GM18907 (cell line): Measurements from ENCODE around the gene ABHD18.
"Not testable (repeated sequence)": the region's sequence is repeated elsewhere in the genome, so short reads cannot be mapped to it uniquely, and the experiment has no call there.

ENCODE experiments used
- ATAC-seq: cut with Tn5 transposase; IDR thresholded peaks from one replicate; pipeline ENCODE4 v1.9.1; 2021; ENCODE audit warnings: mild to moderate bottlenecking, moderate library complexity; ENCODE audit not compliant: unreplicated experiment

The ABHD18 gene

DNA sequence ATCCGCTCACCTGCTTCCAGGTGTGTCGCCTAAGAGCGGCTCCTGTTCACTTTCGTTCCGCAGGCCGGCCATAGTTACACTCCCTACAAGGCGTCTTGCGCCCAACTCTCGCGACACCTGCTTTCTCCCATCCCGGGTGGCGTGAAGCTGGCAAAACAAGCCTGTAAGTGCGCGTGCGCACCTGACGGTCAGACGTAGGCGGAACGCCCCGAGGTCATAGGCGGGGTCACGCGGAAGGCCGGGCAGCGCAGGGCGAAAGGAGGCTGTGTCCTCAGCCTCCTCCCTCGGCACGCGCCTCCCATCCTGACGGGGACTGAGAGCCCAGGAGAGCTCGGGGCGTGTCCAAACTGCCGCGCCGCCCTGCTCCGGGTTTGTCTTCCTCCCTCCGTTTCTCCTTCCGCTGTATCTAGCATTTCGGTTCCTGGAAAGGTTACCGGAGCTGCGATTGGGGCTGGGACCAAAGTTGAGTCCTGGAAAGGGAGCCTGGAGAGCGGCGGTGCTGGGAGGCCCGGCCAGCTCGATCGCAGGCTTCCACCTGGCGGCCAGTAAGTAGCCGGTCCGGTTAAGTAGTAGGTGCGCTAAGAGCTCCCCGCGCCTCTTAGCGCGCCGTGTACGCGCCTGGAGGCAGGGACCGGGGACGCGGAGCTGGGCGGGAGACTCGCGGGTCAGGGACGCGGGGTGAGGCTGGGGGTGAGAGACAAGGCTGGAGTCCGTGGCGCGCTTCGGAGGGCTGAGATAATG is at the start of gene ABHD18, which contains the start of gene MFSD8:
TSS of gene ABHD18 (plus strand) at position 345 of the 741 bp plus-strand sequence. CDS start 17,550 bp downstream, outside the sequence.
TSS of gene MFSD8 (minus strand) at position 112 of the 741 bp plus-strand sequence. CDS start at position 72, 40 bp downstream.
- peak; percentile 97 for ATAC-seq

DNA sequence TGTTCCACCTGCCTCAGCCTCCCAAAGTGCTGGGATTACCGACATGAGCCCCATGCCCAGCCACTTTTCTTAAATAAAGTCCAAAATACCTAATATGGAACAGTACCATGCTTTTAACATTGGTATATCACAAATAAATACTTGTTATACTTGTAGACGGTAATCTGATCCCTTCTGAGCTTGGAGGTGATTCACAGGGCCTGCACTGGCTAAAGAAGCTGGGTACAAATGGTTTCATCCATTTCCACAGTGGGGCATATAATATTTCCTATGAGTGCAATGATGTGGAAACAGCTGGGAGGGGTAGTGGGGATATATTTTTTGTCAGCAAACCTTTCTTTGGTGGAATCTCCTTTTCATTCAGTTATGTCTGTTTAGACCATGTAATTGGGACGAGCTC is 48.7 kb upstream of the ABHD18 start:
- ATAC-seq = no peak

DNA sequence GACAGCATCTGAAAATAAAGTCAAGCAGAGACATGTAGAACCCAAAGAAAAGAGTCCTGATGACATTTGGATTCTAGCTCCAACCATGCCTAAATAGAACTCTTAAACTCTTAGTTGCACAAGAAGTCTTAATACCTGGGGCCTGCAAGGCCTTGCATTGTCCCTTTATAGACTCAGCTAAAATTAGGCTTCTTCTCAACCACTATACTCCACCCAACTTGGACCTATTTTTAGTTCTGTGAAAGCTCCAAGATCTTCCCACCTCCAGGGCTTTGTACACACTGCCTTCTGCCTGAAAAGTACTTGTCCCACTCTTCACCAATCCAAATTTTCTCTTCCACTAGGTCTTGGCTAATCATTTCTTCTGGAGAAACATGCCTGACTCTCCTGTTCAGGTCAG is 48.1 kb upstream of the ABHD18 start:
- no peak for ATAC-seq

DNA sequence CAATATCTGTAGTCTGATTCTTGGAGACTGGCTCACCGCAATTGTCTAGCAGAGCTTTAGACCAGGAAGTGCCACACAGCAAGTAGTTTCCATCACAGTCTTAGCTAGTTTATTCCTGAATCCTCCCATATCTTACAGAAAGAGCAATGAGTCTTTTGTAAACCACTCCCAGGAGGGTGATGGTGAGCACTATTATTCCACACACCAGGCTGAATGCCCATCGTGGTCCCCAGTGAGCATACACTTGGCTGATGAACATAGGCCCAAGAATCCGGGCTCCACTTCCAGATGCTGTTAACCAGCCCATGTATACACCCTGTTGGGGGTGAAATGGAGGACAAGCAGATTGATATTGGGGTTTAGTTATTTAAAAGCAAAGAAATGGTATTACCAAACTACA is 44.7 kb upstream of the ABHD18 start:
- no peak for ATAC-seq

DNA sequence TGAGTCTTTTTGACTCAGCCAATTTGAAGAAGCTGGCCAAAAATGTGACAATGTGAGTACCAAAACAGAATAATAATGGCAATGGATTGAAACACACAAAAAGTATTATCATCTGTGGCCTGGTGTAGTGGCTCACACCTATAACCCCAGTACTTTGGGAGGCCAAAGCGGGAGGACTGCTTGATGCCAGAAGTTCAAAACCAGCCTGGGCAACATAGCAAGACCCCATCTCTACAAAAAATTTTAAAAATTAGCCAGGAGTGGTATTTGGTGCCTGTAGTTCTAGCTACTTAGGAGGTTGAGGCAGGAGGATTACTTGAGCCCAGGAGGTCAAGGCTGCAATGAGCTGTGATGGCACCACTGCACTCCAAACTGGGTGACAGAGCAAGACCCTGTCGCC is 43.0 kb upstream of the ABHD18 start:
- no peak for ATAC-seq

DNA sequence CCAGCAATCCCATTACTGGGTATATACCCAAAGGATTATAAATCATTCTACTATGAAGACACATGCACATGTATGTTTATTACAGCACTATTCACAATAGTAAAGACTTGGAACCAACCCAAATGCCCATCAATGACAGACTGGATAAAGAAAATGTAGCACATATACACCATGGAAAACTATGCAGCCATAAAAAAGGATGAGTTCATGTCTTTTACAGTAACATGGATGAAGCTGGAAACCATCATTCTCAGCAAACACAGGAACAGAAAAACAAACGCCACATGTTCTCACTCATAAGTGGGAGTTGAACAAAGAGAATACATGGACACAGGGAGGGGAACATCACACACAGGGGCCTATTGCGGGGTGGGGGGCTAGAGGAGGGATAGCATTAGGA is 39.5 kb upstream of the ABHD18 start:
- not testable (repeated sequence) for ATAC-seq

DNA sequence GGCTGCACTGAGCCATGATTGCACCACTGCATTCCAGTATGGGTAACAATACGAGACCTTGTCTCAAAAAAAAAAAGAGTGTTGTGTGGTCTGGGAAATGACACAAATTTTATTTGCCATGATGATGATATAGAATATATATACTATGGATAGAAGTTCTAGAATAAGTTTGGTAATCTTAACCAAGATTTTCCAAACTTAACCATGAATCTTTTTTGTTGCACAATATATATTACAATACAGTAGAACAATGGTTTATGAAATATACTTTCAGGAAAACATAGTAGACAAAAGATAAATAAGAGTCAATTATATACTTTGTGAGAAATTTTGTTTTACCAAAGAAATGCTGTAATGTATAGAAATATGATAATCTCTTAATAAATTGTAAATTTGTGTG is 35.0 kb upstream of the ABHD18 start:
- ATAC-seq = no peak

DNA sequence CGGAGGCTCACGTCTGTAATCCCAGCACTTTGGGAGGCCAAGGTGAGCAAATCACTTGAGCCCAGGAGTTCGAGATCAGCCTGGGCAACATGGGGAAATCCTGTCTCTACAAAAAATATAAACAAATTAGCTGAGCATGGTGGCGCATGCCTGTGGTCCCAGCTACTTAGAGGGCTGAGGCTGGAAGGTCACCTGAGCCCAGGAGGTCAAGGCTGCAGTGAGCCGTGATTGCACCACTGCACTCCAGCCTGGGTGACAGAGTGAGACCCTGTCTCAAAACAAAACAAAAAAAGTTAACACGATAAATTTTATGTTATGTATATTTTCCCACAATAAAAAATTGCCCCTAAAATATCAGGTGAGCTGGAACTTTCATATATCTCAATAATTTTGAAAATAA is 33.4 kb upstream of the ABHD18 start:
- not testable (repeated sequence) for ATAC-seq

DNA sequence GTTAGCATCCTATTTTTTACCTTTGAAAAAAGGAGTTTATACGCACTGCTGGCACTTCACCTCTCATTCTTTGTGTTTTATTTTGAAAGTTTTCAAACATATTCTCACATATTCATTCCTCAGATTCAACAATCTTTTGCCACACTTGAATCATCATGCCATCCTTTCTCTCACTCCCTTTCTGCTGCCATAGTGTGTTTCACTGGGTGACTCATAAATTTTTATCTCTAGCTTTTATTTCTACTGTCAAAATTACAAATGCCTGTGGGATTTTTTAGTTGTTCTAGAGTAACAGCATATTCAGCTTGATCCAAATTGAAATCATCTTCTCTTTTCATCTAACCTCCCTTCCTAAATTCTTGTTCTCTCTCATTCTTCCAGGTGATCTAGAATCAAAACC is 28.2 kb upstream of the ABHD18 start:
- no peak for ATAC-seq

DNA sequence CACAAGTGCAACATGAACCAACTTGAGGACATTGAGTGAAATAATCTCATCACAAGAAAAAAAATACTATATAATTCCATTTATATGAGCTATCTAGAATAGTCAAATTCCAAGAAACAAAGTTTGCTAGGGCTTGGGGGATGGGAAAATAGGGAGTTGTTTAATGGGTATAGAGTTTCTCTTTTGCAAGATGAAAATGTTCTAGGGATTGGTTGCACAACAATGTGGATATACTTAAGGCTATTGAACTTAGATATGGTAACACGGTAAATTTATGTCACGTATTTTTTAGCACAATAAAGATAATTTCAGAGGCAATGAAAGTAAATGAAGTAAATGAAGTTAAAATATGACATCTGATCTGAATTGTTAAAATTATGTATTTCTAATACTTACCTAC is 8.1 kb upstream of the ABHD18 start:
- ATAC-seq = no peak

DNA sequence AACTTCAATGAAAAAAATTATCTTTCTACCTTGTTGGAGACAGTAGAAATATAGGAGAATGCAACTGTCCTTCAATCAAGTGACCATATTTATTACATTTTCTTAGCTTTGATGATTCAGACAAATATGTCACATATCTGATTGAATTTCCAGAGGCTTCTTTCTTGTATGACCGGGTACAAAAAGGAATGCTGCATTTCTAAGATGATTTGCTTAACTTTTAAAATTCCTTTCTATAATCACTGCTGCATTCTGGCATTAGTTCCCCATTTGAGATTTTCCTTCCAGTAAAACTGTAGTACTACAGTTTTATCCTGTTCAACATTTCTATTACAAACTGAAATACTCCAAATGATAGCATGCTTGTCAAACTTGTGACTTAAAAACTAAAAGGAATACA is 5.4 kb upstream of the ABHD18 start:
- ATAC-seq = no peak

DNA sequence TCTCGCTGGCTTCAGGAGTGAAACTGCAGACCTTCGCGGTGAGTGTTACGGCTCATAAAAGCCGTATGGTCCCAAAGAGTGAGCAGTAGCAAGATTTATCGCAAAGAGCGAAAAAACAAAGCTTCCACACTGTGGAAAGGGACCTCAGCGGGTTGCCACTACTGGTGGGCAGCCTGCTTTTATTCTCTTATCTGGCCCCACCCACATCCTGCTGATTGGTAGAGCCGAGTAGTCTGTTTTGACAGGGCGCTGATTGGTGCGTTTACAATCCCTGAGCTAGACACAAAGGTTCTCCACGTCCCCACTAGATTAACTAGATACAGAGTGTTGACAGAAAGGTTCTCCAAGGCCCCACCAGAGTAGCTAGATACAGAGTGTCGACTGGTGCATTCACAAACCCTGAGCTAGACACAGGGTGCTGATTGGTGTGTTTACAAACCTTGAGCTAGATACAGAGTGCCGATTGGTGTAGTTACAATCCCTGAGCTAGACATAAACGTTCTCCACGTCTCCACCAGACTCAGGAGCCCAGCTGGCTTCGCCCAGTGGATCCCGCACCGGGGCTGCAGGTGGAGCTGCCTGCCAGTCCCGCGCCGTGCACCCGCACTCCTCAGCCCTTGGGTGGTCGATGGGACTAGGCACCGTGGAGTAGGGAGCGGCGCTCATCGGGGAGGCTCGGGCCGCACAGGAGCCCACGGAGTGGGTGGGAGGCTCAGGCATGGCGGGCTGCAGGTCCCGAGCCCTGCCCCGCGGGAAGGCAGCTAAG is 1.4 kb upstream of the ABHD18 start:
- ATAC-seq = not testable (repeated sequence)

DNA sequence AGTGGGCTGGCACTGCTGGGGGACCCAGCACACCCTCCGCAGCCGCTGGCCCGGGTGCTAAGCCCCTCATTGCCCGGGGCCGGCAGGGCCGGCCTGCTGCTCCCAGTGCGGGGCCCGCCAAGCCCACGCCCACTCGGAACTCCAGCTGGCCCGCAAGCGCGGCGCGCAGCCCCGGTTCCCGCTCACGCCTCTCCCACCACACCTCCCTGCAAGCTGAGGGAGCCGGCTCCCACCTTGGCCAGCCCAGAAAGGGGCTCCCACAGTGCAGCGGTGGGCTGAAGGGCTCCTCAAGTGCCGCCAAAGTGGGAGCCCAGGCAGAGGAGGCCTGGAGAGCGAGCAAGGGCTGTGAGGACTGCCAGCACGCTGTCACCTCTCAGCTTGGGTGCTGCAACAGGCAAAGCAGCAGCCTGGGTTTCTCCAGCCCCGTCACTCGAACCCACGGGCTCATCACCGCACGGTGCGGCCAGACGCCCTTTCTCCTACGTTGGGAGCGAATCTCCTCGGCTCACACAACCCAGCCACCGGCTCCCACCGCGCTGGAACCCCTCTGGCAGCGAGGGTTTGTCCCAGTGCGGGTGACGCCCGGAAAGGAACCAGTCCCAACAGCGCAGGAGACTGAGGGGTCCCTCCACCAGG is 662 bp upstream of the ABHD18 start:
- ATAC-seq = peak; percentile 31

DNA sequence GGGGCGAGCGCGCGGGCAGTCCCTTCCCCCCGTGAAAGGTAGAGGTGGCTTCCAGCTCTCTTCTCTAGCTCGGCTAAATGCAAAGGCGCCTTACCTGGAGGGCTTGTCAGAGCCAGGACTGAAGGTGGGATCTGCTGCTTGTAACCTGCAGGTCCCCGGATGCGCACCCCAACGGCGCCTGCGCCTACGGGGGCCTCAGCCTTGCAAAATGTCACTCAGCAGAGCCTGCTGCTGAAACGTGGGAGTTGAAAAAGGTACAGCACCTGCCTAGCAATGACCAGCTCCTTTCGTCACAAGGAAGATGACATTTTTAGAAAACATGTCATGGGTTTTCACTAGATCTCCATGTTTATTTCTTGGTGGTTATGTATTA is 583 bp downstream of the ABHD18 start:
- peak; percentile 37 for ATAC-seq

DNA sequence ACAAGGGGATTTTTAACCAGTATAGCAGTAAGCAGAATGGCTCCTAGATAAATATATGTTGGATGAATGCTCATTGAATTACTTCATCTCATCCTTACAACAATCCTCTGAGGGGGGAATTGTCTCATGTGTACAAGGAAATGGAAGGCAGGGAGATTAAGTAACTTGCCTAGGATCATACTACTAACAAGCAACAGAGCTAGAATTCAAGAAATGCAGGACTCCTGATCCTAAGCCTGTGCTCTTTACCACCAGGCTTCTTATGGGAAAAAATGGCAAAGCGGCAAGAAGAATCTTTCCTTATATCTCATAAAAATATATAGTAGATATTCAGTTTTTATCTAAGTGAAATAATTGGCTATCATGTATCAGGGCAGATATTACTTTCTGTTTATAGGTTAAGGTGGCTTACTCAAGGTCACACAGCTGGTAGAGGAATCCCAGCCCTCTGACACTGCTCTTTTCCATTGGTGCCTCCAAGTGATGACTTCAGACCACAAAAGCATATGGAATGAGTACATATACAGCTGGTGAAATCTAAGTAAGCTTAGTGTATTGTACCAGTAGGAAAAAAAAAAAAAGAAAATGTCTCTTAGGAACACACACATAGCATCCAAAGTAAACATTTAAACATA is 2.1 kb downstream of the ABHD18 start:
- ATAC-seq = no peak

DNA sequence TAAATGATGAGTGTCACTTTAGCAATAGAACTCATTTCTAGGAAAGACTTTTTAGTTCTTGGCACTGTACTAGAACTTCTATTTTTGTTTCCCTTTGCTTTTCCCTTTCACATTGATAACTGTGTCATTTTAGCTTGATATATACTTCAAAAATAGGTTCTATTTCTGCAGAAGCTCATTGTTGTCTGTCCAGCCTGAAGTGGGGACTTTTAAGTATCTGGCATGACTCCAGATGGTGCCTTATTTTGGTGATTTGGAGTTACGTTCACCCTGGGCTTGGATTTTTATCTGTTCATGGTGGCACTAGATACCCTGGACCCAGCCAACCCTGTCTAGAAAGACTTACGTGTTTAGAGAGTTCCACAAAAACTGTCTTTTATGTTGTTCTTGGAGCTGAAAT is 3.4 kb downstream of the ABHD18 start:
- no peak for ATAC-seq

DNA sequence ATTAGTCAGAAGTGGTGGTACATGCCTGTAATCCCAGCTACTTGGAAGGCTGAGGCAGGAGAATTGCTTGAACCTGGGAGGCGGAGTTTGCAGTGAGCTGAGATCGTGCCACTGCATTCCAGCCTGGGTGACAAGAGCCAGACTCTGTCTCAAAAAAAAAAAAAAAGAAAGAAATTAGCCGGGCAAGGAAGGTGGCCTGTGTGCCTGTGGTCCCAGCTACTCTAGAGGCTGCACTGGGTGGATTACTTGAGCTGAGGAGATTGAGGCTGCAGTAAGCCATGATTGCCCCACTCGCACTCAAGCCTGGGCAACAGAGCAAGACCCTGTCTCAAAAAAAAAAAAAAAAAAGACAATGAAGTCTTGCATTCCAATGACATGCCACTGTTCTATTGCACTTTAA is 5.7 kb downstream of the ABHD18 start:
- ATAC-seq = not testable (repeated sequence)

DNA sequence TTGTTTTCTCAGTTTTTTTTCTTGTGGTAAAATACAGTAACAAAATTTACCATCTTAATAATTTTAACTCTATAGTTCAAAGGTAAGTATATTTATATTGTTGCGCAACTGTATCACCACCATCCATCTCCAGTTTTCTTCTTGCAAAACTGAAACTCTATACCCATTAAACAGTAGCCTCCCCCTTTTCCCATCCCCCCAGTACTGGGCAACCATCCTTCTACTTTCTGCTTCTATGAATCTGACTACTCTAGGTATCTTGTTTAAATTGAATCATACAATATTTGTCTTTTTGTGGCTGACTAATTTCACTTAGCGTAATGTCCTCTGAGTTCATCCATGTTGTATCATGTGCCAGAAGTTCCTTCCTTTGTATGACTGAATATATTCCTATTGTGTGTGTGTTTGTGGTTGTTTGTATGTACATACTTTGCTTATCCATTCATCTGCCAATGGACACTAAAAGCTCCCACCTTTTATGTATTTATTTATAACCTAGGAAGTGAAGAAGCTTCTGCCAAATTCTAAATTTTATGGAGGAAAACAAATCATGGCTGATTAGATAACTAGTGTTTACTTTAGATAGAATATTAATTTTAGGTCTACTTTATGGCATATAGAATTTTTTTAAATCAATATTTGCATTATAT is 10.0 kb downstream of the ABHD18 start:
- no peak for ATAC-seq

DNA sequence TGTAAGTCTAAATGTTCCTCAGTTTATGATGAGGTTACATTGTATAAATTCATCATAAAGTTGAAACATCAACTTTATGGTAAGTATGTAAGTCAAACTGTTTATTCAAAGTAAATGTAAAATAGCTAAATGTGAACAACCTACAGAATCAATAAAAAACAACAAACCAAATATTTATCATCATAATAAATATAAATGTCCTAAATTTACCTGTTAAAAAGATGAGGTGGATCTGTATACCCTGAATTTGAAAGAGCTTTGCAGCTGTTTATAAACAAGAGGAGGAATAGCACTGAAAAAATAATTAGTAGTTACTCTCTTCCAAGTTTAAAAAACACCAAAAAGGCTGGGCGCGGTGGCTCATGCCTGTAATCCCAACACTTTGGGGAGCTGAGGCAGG is 13.7 kb downstream of the ABHD18 start:
- no peak for ATAC-seq

DNA sequence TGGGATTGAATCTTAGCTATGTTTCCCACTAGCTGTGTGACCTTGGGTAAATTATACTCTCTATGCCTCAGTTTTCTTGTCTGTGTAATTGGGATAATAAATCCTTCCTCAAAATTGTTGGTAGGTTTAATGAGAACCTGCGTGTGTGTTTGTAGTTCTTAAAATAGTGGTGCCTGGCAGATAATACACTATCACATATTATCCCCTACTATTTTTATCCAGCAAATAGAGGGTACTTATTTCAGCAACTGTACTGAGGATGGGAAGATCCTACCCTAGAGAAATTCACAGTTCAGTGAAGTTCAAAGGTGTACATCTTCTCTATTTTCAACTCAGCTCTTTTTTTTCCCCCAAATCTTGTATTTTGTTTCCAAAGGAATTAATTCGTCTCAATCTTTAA is 17.2 kb downstream of the ABHD18 start:
- no peak for ATAC-seq

DNA sequence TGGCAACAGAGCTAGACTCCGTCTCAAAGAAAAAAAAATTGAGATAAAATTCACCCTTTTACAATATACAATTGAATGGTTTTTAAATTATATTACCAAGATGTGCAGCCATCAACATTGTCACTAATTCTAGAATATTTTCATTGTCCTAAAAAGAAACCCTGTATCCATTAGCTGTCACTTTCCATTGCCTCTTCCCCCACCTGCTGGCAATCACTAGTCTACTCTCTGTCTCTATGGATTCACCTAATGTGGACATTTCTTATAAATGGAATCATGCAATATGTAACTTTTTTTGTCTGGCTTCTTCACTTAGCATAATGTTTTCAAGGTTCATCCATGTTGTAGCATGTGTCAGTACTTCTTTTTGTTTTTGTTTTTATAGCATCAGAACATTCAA is 20.8 kb downstream of the ABHD18 start:
- ATAC-seq = no peak
